HEK293 (cell line): ENCODE measurements around the gene CD68.

Source experiments
- CTCF ChIA-PET: fragments of 350-600 bp; formaldehyde crosslinking; extraction: SDS; loops from one replicate; lab custom pipeline; 2021; ENCODE audit warnings: antibody characterized with exemption; lab: Yijun Ruan, JAX
- POLR2A ChIA-PET: fragments of 300-600 bp; formaldehyde crosslinking; extraction: SDS; loops from one replicate; lab custom pipeline; 2020; ENCODE audit warnings: antibody characterized with exemption, inconsistent platforms; lab: Yijun Ruan, JAX
- H3K27ac ChIP-seq: fragments of 200-500 bp; sonication (Bioruptor generic); 2 replicates; pipeline ENCODE4 v1.5.1; 2014; ENCODE audit warnings: low read depth, low read length, control low read depth, inconsistent platforms; ENCODE audit errors: extremely low read depth
- H3K36me3 ChIP-seq, 2 experiments: fragments of 200-500 bp in 1 of 2; sonication (Bioruptor generic) in 1 of 2; 1 replicate in 1 of 2; 2 replicates in 1 of 2; pipeline ENCODE4 v1.5.1; 2014 to 2017; ENCODE audit warnings: inconsistent platforms in 2 of 2, low read length in 2 of 2; ENCODE audit not compliant: control insufficient read depth in 2 of 2, insufficient read depth in 1 of 2
- H3K4me1 ChIP-seq: fragments of 200-500 bp; sonication (Bioruptor generic); 2 replicates; pipeline ENCODE4 v1.5.1; 2014; ENCODE audit warnings: mild to moderate bottlenecking, low read length, inconsistent platforms; ENCODE audit not compliant: control insufficient read depth, insufficient read depth
- H3K4me3 ChIP-seq: 2 replicates; pipeline ENCODE4 v1.5.1; 2011; ENCODE audit warnings: low read depth, mild to moderate bottlenecking, control low read depth, low read length, moderate library complexity
- H3K9me3 ChIP-seq: fragments of 200-500 bp; sonication (Bioruptor generic); 2 replicates; pipeline ENCODE4 v1.5.1; 2014; ENCODE audit warnings: low read depth, low read length, inconsistent platforms; ENCODE audit not compliant: control insufficient read depth, insufficient read depth
- ATF2 ChIP-seq: fragments of 450-650 bp; formaldehyde crosslinking; IDR thresholded peaks from 2 replicates; pipeline ENCODE4 v1.5.1; 2016; ENCODE audit warnings: missing biosample characterization, missing genetic modification characterization, low read depth
- GFI1B ChIP-seq: fragments of 450-650 bp; formaldehyde crosslinking; IDR thresholded peaks from 2 replicates; pipeline ENCODE4 v1.5.1; 2016; ENCODE audit warnings: missing biosample characterization, missing genetic modification characterization
- HIC1 ChIP-seq: fragments of 450-650 bp; formaldehyde crosslinking; IDR thresholded peaks from 2 replicates; pipeline ENCODE4 v1.5.1; 2016; ENCODE audit warnings: missing biosample characterization, missing genetic modification characterization
- HOXD13 ChIP-seq: sonication (generic); formaldehyde crosslinking; IDR thresholded peaks from 2 replicates; pipeline ENCODE4 v1.8.0; 2022; ENCODE audit warnings: missing genetic modification reagents, borderline replicate concordance
- KLF1 ChIP-seq: fragments of 450-650 bp; formaldehyde crosslinking; IDR thresholded peaks from 2 replicates; pipeline ENCODE4 v1.5.1; 2016; ENCODE audit warnings: missing biosample characterization, missing genetic modification characterization
- KLF16 ChIP-seq: fragments of 450-650 bp; formaldehyde crosslinking; IDR thresholded peaks from 2 replicates; pipeline ENCODE4 v1.5.1; 2017; ENCODE audit warnings: missing biosample characterization, missing genetic modification characterization
- RBAK ChIP-seq: fragments of 450-650 bp; formaldehyde crosslinking; IDR thresholded peaks from 2 replicates; pipeline ENCODE4 v1.5.1; 2016; ENCODE audit warnings: missing biosample characterization, missing genetic modification characterization
- ZBTB20 ChIP-seq: fragments of 450-650 bp; formaldehyde crosslinking; IDR thresholded peaks from 2 replicates; pipeline ENCODE4 v1.5.1; 2016; ENCODE audit warnings: missing biosample characterization, missing genetic modification characterization
- ZBTB7A ChIP-seq: fragments of 450-650 bp; formaldehyde crosslinking; IDR thresholded peaks from 2 replicates; pipeline ENCODE4 v1.5.1; 2016; ENCODE audit warnings: low read depth, missing biosample characterization, missing genetic modification characterization
- ZFHX2 ChIP-seq: fragments of 450-650 bp; formaldehyde crosslinking; conservative IDR thresholded peaks from 2 replicates; pipeline ENCODE4 v1.5.1; 2016; ENCODE audit warnings: missing biosample characterization, missing genetic modification characterization
- ZFP69B ChIP-seq: fragments of 450-650 bp; formaldehyde crosslinking; IDR thresholded peaks from 2 replicates; pipeline ENCODE4 v1.5.1; 2016; ENCODE audit warnings: missing biosample characterization, missing genetic modification characterization
- ZIC2 ChIP-seq: fragments of 450-650 bp; formaldehyde crosslinking; IDR thresholded peaks from 2 replicates; pipeline ENCODE4 v1.5.1; 2016; ENCODE audit warnings: missing biosample characterization, missing genetic modification characterization
- ZNF112 ChIP-seq: fragments of 450-650 bp; formaldehyde crosslinking; IDR thresholded peaks from 2 replicates; pipeline ENCODE4 v1.5.0; 2017; ENCODE audit warnings: missing biosample characterization, missing genetic modification characterization
- ZNF140 ChIP-seq: fragments of 450-650 bp; formaldehyde crosslinking; IDR thresholded peaks from 2 replicates; pipeline ENCODE4 v1.5.1; 2016; ENCODE audit warnings: missing biosample characterization, missing genetic modification characterization
- ZNF18 ChIP-seq: fragments of 450-650 bp; formaldehyde crosslinking; IDR thresholded peaks from 2 replicates; pipeline ENCODE4 v1.5.1; 2016; ENCODE audit warnings: missing biosample characterization, missing genetic modification characterization
- ZNF202 ChIP-seq: fragments of 450-650 bp; formaldehyde crosslinking; IDR thresholded peaks from 2 replicates; pipeline ENCODE4 v1.5.1; 2016; ENCODE audit warnings: missing biosample characterization, missing genetic modification characterization, borderline replicate concordance
- ZNF221 ChIP-seq: fragments of 450-650 bp; formaldehyde crosslinking; IDR thresholded peaks from 2 replicates; pipeline ENCODE4 v1.5.1; 2017; ENCODE audit warnings: missing biosample characterization, missing genetic modification characterization, borderline replicate concordance
- ZNF239 ChIP-seq: fragments of 450-650 bp; formaldehyde crosslinking; IDR thresholded peaks from 2 replicates; pipeline ENCODE4 v1.5.1; 2016; ENCODE audit warnings: missing biosample characterization, missing genetic modification characterization
- ZNF24 ChIP-seq: fragments of 450-650 bp; formaldehyde crosslinking; IDR thresholded peaks from 2 replicates; pipeline ENCODE4 v1.5.1; 2016; ENCODE audit warnings: missing biosample characterization, missing genetic modification characterization
- ZNF324 ChIP-seq: fragments of 450-650 bp; formaldehyde crosslinking; IDR thresholded peaks from 2 replicates; pipeline ENCODE4 v1.5.1; 2016; ENCODE audit warnings: missing biosample characterization, missing genetic modification characterization
- ZNF350 ChIP-seq: fragments of 450-650 bp; formaldehyde crosslinking; IDR thresholded peaks from 2 replicates; pipeline ENCODE4 v1.5.0; 2017; ENCODE audit warnings: missing biosample characterization, mild to moderate bottlenecking, missing genetic modification characterization
- ZNF366 ChIP-seq: fragments of 450-650 bp; formaldehyde crosslinking; conservative IDR thresholded peaks from 2 replicates; pipeline ENCODE4 v1.5.1; 2016; ENCODE audit warnings: missing biosample characterization, missing genetic modification characterization
- ZNF521 ChIP-seq: fragments of 450-650 bp; formaldehyde crosslinking; IDR thresholded peaks from 2 replicates; pipeline ENCODE4 v1.5.1; 2017; ENCODE audit warnings: missing biosample characterization, mild to moderate bottlenecking, missing genetic modification characterization
- ZNF544 ChIP-seq: fragments of 450-650 bp; formaldehyde crosslinking; IDR thresholded peaks from 2 replicates; pipeline ENCODE4 v1.5.0; 2017; ENCODE audit warnings: missing biosample characterization, missing genetic modification characterization
- ZNF600 ChIP-seq: fragments of 450-650 bp; formaldehyde crosslinking; IDR thresholded peaks from 2 replicates; pipeline ENCODE4 v1.5.1; 2016; ENCODE audit warnings: missing biosample characterization, missing genetic modification characterization
- ZNF629 ChIP-seq: fragments of 450-650 bp; formaldehyde crosslinking; IDR thresholded peaks from 2 replicates; pipeline ENCODE4 v1.5.1; 2017; ENCODE audit warnings: missing biosample characterization, missing genetic modification characterization
- ZNF776 ChIP-seq: fragments of 450-650 bp; formaldehyde crosslinking; IDR thresholded peaks from 2 replicates; pipeline ENCODE4 v1.5.0; 2017; ENCODE audit warnings: missing biosample characterization, missing genetic modification characterization, borderline replicate concordance
- ZSCAN4 ChIP-seq: fragments of 450-650 bp; formaldehyde crosslinking; IDR thresholded peaks from 2 replicates; pipeline ENCODE4 v1.5.1; 2017; ENCODE audit warnings: missing biosample characterization, missing genetic modification characterization
- TF ChIP-seq, protein P1 (sequence below): fragments of 450-650 bp; formaldehyde crosslinking; IDR thresholded peaks from 2 replicates; pipeline ENCODE4 v1.5.1; 2017; ENCODE audit warnings: missing biosample characterization, missing genetic modification characterization
- TF ChIP-seq, protein P2 (sequence below): fragments of 450-650 bp; formaldehyde crosslinking; IDR thresholded peaks from 2 replicates; pipeline ENCODE4 v1.5.1; 2016; ENCODE audit warnings: missing biosample characterization, missing genetic modification characterization

The CD68 gene

DNA sequence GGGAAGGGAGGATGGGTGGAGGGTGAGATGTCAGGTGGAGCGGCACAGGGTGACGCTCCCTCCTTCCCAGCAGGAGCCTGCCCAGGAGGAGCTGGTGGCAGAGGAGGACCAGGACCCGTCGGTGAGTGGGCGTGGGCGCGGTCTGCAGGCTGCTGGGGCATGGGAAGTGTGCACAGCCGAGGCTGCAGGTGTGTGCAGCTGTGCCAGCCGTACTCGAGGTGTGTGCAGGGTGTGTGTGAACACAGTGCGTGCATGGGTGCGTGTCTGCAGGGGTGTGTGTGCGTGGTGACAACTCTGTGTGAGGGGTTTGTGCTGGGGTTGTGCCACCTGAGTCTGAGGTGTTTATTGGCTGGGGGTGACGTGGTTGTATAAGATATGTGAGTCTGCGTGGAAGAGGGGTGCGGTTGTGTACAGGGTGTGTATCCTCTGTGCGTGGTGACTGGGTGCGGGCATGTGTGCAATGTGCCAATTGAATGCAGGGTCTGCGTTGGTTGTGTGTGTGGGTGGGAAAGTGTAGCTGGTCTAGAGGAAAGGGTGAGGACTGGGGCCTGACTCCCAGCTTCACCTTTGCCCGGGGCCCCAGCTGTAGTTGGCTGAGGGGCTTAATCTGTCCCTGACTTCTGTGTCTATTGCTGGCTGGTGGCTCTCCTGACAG, 29.9 kb upstream of the CD68 start:
- H3K27ac ChIP-seq: no peak overlapping the region; the same call in 1 of the 2 replicates
- peak overlapping the region; percentile 52 for H3K4me3 ChIP-seq
- no peaks in the 10 kb centered on the region for H3K36me3 ChIP-seq
- POLR2A ChIA-PET: interaction anchor here (1.1 kb wide), 1 partner anchor 11 kb away, joined by 6 read pairs; no protein-coding TSS in a partner anchor
- peaks cover 3% of the 10 kb centered on the region; the same call in 1 of the 2 replicates for H3K4me1 ChIP-seq
- no peaks in the 10 kb centered on the region for H3K9me3 ChIP-seq
- CTCF ChIA-PET: interaction anchor here (0.6 to 6.2 kb wide), 2 partner anchors 11 to 66 kb away, joined by 3 to 60 read pairs; partner anchors contain the start of genes POLR2A and SENP3
- TF ChIP-seq KLF1 (tag by site-specific recombination): peak; percentile 46; the same call in 1 of the 2 replicates
- no peak for TF ChIP-seq ZNF24 (tag by site-specific recombination)
- TF ChIP-seq ZNF221 (tag by site-specific recombination): no peak
- TF ChIP-seq ZFP69B: no peak
- peak; percentile 47 for TF ChIP-seq ZIC2
- no peak for TF ChIP-seq ATF2 (tag by site-specific recombination)
- no peak for TF ChIP-seq ZNF350 (tag by site-specific recombination)
- peak; percentile 61 for TF ChIP-seq ZNF18 (tag by site-specific recombination)
- no peak for TF ChIP-seq KLF16 (tag by site-specific recombination)
- TF ChIP-seq ZNF776 (tag by site-specific recombination): no peak
- no peak for TF ChIP-seq ZNF521
- TF ChIP-seq ZNF324: no peak
- no peak for TF ChIP-seq ZNF112 (tag by site-specific recombination)
- no peak for TF ChIP-seq ZNF202 (tag by site-specific recombination)
- TF ChIP-seq ZNF544 (tag by site-specific recombination): no peak
- TF ChIP-seq, protein P1, sequence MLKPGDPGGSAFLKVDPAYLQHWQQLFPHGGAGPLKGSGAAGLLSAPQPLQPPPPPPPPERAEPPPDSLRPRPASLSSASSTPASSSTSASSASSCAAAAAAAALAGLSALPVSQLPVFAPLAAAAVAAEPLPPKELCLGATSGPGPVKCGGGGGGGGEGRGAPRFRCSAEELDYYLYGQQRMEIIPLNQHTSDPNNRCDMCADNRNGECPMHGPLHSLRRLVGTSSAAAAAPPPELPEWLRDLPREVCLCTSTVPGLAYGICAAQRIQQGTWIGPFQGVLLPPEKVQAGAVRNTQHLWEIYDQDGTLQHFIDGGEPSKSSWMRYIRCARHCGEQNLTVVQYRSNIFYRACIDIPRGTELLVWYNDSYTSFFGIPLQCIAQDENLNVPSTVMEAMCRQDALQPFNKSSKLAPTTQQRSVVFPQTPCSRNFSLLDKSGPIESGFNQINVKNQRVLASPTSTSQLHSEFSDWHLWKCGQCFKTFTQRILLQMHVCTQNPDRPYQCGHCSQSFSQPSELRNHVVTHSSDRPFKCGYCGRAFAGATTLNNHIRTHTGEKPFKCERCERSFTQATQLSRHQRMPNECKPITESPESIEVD: no peak
- TF ChIP-seq ZNF600 (tag by site-specific recombination): peak; percentile 80
- TF ChIP-seq ZBTB7A: no peak
- peak; percentile 74 for TF ChIP-seq ZSCAN4 (tag by site-specific recombination)
- TF ChIP-seq HIC1 (tag by site-specific recombination): peak; percentile 75; the same call in 1 of the 2 replicates
- no peak for TF ChIP-seq ZNF140 (tag by site-specific recombination)
- TF ChIP-seq ZFHX2: peak; percentile 90
- no peak for TF ChIP-seq ZNF629 (tag by site-specific recombination)
- 0 out of 2 replicates have a peak, but pooled peaks have one; percentile 20 for TF ChIP-seq ZNF366 (tag by site-specific recombination)
- peak; percentile 61 for TF ChIP-seq ZBTB20 (tag by site-specific recombination)
- no peak for TF ChIP-seq HOXD13 (CRISPR knock-in tag)
- TF ChIP-seq GFI1B: no peak
- TF ChIP-seq, protein P2, sequence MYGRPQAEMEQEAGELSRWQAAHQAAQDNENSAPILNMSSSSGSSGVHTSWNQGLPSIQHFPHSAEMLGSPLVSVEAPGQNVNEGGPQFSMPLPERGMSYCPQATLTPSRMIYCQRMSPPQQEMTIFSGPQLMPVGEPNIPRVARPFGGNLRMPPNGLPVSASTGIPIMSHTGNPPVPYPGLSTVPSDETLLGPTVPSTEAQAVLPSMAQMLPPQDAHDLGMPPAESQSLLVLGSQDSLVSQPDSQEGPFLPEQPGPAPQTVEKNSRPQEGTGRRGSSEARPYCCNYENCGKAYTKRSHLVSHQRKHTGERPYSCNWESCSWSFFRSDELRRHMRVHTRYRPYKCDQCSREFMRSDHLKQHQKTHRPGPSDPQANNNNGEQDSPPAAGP (tag by site-specific recombination): peak; percentile 15; the same call in 1 of the 2 replicates
- TF ChIP-seq ZNF239 (tag by site-specific recombination): no peak
- no peak for TF ChIP-seq RBAK (tag by site-specific recombination)
